Measurements from ENCODE around the gene ACP6.
"Not testable (repeated sequence)": the region's sequence is repeated elsewhere in the genome, so short reads cannot be mapped to it uniquely, and the experiment has no call there.

ACP6 gene

GRCh38 chr1:147670319-147671001 is at the start of gene ACP6:
Gene ACP6 (minus strand): TSS chr1:147670524. CDS start chr1:147670048, 476 bp downstream.
- peak; percentile 63 to 86 (median 74) for DNase-seq (ENCODE audit: low read depth in 4 of 4, low spot score in 1 of 4)

DNA sequence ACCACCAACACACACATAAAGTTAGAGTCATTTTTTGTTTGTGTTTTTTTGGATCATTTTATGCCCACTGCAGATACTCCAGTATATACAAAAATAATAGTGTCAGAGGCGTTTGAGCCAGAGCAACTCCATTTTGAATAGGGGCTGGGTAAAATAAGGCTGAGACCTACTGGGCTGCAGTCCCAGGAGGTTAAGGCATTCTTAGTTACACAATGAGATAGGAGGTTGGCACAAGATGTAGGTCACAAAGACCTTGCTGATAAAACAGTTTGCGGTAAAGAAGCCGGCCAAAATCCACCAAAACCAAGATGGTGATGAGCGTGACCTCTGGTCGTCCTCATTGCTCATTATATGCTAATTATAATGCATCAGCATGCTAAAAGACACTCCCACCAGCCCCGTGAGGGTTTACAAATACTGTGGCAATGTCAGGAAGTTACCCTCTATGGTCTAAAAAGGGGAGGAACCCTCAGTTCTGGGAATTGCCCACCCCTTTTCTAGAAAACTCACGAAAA is 49.4 kb upstream of the ACP6 start:
- no peak for DNase-seq (ENCODE audit: low read depth in 4 of 4, low spot score in 1 of 4)

DNA sequence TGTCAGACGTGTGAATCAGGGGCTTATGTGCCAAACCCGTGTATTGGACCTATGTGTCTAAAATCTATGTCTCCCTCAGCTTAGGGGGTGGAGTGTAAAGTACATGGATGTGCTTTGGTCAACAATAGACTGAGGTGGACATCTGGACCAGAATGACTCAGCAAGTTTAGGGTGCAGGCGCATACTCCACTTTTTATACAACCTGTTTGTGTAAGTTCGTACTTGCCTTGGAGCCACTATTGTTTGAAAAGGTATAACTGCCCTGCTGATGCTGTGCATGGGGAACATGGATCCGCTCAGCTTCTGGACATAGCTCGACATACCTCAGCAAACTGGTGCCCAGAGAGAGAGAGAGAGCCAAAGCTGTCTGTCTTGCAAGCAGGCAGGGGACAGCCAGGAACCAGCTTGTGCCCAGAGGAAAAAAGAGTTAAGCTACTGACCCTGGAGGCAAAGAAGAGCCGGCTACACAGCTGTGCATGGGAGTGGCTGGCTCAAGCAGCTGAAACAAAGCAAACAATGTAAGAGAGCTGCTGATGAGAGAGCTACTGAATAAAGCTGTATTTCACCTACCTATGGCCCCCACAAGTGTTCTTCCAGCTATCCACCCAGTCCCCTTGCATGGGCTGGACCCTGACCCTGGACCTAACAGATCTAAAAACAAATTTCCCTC is 48.8 kb upstream of the ACP6 start:
- DNase-seq (ENCODE audit: low read depth in 4 of 4, low spot score in 1 of 4): no peak

DNA sequence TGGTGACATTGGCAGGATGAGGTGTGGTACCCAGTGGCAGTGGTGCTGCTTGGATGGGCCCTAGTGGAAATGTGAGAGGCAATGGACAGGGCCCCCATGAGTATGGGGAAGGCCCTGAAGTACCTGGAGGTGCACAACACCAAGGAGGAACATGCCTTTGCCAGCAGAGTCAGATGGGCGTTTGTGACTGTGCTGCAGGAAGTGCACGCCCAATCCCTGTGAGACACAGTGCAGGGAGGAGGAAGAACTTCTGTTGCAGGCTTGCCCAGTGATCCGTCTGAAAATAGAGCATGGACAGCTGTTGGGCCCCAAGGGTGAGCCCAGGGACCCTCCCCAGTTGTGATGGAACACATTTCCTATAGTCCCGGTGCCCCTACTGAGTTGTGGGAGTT is 47.4 kb upstream of the ACP6 start:
- DNase-seq (ENCODE audit: low read depth in 4 of 4, low spot score in 1 of 4): no peak

- DNase-seq (ENCODE audit: low read depth in 4 of 4, low spot score in 1 of 4): no peak
Measured at GRCh38 chr1:147717051-147717705, 46.9 kb upstream of the ACP6 start.

GRCh38 chr1:147712605-147713004 is 42.3 kb upstream of the ACP6 start:
- DNase-seq (ENCODE audit: low read depth in 4 of 4, low spot score in 1 of 4): no peak

- DNase-seq (ENCODE audit: low read depth in 4 of 4, low spot score in 1 of 4): peak in 3 of 4 experiments; percentile 13 to 43 (median 40)
Measured at GRCh38 chr1:147700042-147701006, 30.0 kb upstream of the ACP6 start.

DNA sequence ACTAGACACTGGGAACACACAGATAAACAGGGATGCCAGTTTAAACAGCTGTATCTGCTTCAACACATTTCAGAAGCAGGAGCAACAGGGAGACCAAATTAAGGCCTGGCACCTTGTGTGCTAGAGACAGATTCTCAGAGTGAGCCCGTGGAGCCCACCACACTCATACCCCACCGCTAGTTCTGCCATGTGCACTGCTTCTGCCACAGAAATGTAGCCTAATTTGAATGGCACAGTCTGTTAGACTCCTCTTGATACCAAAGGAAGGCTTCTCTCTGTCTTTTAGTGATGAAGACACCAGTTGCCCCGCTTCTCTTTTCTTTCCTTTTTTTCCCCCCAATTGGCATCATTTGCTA is 29.3 kb upstream of the ACP6 start:
- DNase-seq (ENCODE audit: low read depth in 4 of 4, low spot score in 1 of 4): no peak

DNA sequence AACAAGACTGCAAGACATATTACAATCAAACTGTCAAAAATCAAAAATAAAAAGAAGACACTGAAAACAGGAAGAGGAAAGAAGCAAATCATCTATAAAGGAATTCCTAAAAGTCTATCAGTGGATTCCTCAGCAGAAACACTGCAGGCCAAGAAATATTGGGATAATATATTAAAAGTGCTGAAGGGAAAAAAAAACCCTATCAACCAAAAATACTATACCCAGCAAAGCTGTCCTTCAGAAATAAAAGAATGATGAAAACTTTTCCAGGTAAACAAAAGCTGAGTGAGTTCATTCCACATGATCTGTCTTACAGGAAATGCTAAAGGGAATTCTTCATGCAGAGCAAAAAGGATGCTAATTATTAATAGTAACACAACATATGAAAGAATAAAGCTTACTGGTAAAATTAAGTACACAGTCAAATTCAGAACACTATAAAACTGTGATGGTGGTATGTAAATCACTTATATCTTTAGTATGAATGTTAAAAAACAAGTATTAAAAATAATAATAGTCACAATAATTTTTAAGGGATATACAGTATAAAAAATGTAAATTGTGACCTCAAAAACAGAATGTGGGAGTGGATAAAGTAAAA is 12.9 kb upstream of the ACP6 start:
- no peak for DNase-seq (ENCODE audit: low read depth in 4 of 4, low spot score in 1 of 4)

- DNase-seq (ENCODE audit: low read depth in 4 of 4, low spot score in 1 of 4): not testable (repeated sequence)
Measured at GRCh38 chr1:147680608-147681235, 10.4 kb upstream of the ACP6 start.

- DNase-seq (ENCODE audit: low read depth in 4 of 4, low spot score in 1 of 4): not testable (repeated sequence)
Measured at GRCh38 chr1:147677681-147678080, 7.4 kb upstream of the ACP6 start.

GRCh38 chr1:147676311-147677085 is 6.2 kb upstream of the ACP6 start:
- DNase-seq (ENCODE audit: low read depth in 4 of 4, low spot score in 1 of 4): no peak

- no peak for DNase-seq (ENCODE audit: low read depth in 4 of 4, low spot score in 1 of 4)
Measured at GRCh38 chr1:147673816-147674215, 3.5 kb upstream of the ACP6 start.

DNA sequence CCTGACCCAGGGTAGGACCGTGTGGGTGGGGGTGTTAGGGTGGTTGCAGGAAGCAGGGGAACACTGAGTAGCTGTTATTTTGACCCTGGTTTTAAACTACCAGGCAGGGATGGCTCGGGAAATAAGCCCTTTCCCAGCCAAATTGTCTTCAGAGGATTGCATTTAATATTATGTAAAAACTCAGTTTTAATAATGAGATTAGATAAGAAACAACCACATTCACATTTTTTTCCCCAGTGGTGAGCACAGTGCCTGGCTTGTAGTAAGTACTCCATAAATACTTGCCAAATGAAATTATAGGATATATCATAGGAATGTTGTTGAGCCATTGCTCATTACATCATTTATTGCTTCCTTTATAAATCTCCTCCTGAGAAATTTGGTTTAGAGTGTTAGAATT is 3.1 kb upstream of the ACP6 start:
- no peak for DNase-seq (ENCODE audit: low read depth in 4 of 4, low spot score in 1 of 4)

- peak in 2 of 4 experiments; percentile 28 to 32 for DNase-seq (ENCODE audit: low read depth in 4 of 4, low spot score in 1 of 4)
Measured at GRCh38 chr1:147669469-147670318, 630 bp downstream of the ACP6 start.

DNA sequence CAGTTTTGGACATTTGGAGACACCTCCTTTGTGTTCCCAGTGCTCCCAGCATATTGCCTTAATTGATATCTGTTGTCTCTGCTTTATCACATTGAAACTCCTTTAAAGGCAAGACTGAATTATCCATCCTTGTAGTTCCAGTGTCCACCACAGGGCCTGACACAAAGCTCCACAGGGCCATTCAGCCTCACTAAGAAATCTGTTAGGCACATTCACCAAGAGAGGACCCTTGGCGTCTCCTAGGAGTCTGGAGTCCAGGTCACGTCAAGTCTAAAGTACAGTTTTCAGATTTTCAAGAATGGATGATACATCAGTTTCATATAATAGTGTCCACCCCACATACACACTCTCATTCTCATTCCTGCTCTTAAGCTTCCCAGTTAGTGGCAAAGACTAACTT is 4.8 kb downstream of the ACP6 start:
- DNase-seq (ENCODE audit: low read depth in 4 of 4, low spot score in 1 of 4): no peak

DNA sequence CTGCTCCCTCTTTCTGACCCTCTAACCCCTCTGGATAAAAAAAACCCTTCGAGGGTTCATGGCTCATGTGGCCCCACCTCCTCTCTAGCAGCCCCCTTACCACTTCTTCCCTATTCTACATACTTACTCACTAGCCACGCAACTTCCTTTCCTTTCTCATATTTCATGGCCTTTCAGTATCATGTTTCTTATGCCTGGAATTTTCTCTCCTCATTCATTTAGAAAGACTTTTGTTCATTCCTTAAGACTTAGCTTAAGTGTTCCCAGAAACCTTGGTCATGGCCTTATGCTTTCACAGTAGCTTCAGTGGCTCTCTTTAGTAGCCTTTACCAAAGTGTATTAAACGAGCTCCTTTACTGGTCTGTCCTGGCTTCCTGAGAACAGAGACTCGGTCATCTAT is 6.1 kb downstream of the ACP6 start:
- DNase-seq (ENCODE audit: low read depth in 4 of 4, low spot score in 1 of 4): no peak

GRCh38 chr1:147654511-147654910 is 15.8 kb downstream of the ACP6 start:
- no peak for DNase-seq (ENCODE audit: low read depth in 4 of 4, low spot score in 1 of 4)

Measured in stimulated activated CD4-positive, alpha-beta T cell treated with anti-CD3 and anti-CD28 coated beads, Interleukin-1b, Interleukin-23, amount 100 ng/mL, for 24 hours (primary cell).